ENCODE measurements around the gene STX19.
"Not testable (repeated sequence)": the region's sequence is repeated elsewhere in the genome, so short reads cannot be mapped to it uniquely, and the experiment has no call there.

DNA sequence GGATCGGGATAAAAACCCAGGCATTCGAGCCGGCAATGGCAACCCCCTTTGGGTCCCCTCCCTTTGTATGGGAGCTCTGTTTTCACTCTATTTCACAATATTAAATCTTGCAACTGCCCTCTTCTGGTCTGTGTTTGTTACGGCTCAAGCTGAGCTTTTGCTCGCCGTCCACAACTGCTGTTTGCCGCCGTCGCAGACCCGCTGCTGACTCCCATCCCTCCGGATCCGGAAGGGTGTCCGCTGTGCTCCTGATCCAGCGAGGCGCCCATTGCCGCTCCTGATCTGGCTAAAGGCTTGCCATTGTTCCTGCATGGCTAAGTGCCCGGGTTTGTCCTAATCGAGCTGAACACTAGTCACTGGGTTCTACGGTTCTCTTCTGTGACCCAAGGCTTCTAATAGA lies 63.3 kb downstream of the STX19 start:
- not testable (repeated sequence) for TF ChIP-seq CTCF, POLR2A (IDR thresholded peaks at IDR 0.05)

All from breast epithelium (tissue), 3 donors.